Mesendoderm (in vitro differentiated cells): ENCODE data around the gene STX12.

Source experiments
- DNase-seq: peaks from one replicate; pipeline ENCODE4 v3.0.0; 2013
- H2AK5ac ChIP-seq: 2 replicates; pipeline ENCODE4 v1.6.1; 2013; ENCODE audit warnings: low read length, inconsistent platforms
- H2BK120ac ChIP-seq: 2 replicates; pipeline ENCODE4 v1.6.1; 2013; ENCODE audit warnings: low read depth, mild to moderate bottlenecking, low read length, moderate library complexity, mixed read lengths
- H2BK15ac ChIP-seq: replicated peaks from 2 replicates; pipeline ENCODE4 v1.6.1; 2013; ENCODE audit warnings: low read depth, mild to moderate bottlenecking, moderate library complexity
- H2BK5ac ChIP-seq: 2 replicates; pipeline ENCODE4 v1.6.1; 2013; ENCODE audit warnings: low read length, inconsistent platforms
- H3K18ac ChIP-seq: 2 replicates; pipeline ENCODE4 v1.6.1; 2013; ENCODE audit warnings: mild to moderate bottlenecking, low read length, mixed read lengths
- H3K23ac ChIP-seq: one replicate; pipeline ENCODE4 v1.6.1; 2013; ENCODE audit warnings: low read length
- H3K27ac ChIP-seq: 2 replicates; pipeline ENCODE4 v1.5.1; 2013; ENCODE audit warnings: low read depth, mild to moderate bottlenecking, inconsistent platforms, low read length, moderate library complexity
- H3K27me3 ChIP-seq: 2 replicates; pipeline ENCODE4 v1.6.1; 2013; ENCODE audit warnings: low read length, control low read depth, mild to moderate bottlenecking, inconsistent platforms; ENCODE audit not compliant: insufficient read depth, poor library complexity
- H3K36me3 ChIP-seq: 2 replicates; pipeline ENCODE4 v1.6.1; 2013; ENCODE audit warnings: low read length, inconsistent platforms; ENCODE audit not compliant: control insufficient read depth, insufficient read depth
- H3K4ac ChIP-seq: one replicate; pipeline ENCODE4 v1.6.1; 2013; ENCODE audit warnings: low read depth, mild to moderate bottlenecking, low read length, moderate library complexity
- H3K4me1 ChIP-seq: 2 replicates; pipeline ENCODE4 v1.6.1; 2013; ENCODE audit warnings: low read depth, low read length, inconsistent platforms; ENCODE audit not compliant: control insufficient read depth
- H3K4me2 ChIP-seq: 2 replicates; pipeline ENCODE4 v1.6.1; 2013; ENCODE audit warnings: low read length
- H3K4me3 ChIP-seq: 2 replicates; pipeline ENCODE4 v1.5.1; 2013; ENCODE audit warnings: mild to moderate bottlenecking, low read length
- H3K56ac ChIP-seq: one replicate; pipeline ENCODE4 v1.6.1; 2013; ENCODE audit warnings: low read length
- H3K79me1 ChIP-seq: 2 replicates; pipeline ENCODE4 v1.6.1; 2013; ENCODE audit warnings: low read length, inconsistent platforms
- H3K79me2 ChIP-seq: 2 replicates; pipeline ENCODE4 v1.6.1; 2013; ENCODE audit warnings: mild to moderate bottlenecking, low read length; ENCODE audit not compliant: control insufficient read depth, insufficient read depth
- H3K9ac ChIP-seq: 2 replicates; pipeline ENCODE4 v1.6.1; 2013; ENCODE audit warnings: low read length, inconsistent platforms
- H4K5ac ChIP-seq: one replicate; pipeline ENCODE4 v1.6.1; 2013; ENCODE audit warnings: low read length
- H4K8ac ChIP-seq: one replicate; pipeline ENCODE4 v1.6.1; 2013; ENCODE audit warnings: low read depth, mild to moderate bottlenecking, control low read depth, low read length, moderate library complexity
- WGBS: extraction: QIAGEN DNeasy Blood & Tissue Kit; methylation state at CpG from one replicate; pipeline ENCODE4 v1.1.7; 2013; ENCODE audit warnings: low lambda C conversion rate, missing lambda C conversion rate; ENCODE audit not compliant: insufficient coverage; ENCODE audit errors: extremely low coverage; 5-methylcytosine and 5-hydroxymethylcytosine counted together

STX12 gene

GRCh38 chr1:27862004-27862403 lies 89.0 kb downstream of the STX12 start:
- no peaks in the 10 kb centered on the region for H3K79me1 ChIP-seq
- H3K36me3 ChIP-seq: no peaks in the 10 kb centered on the region
- no peak overlapping the region for H3K4ac ChIP-seq
- WGBS: no CpG with 5 or more reads among the region's 3 CpGs
- no peak overlapping the region for H2AK5ac ChIP-seq
- H3K56ac ChIP-seq: no peak overlapping the region
- DNase-seq: no peak
- no peak overlapping the region for H3K4me2 ChIP-seq
- no peak overlapping the region for H2BK120ac ChIP-seq
- H3K23ac ChIP-seq: no peak overlapping the region
- H4K5ac ChIP-seq: no peak overlapping the region
- H3K9ac ChIP-seq: no peak overlapping the region
- no peaks in the 10 kb centered on the region for H3K79me2 ChIP-seq
- no peak overlapping the region for H3K4me3 ChIP-seq
- H3K4me1 ChIP-seq: peaks cover 2% of the 10 kb centered on the region
- H4K8ac ChIP-seq: no peak overlapping the region
- H2BK5ac ChIP-seq: no peak overlapping the region
- no peak overlapping the region for H2BK15ac ChIP-seq
- no peak overlapping the region for H3K18ac ChIP-seq
- no peak overlapping the region for H3K27ac ChIP-seq
- no peaks in the 10 kb centered on the region for H3K27me3 ChIP-seq

DNA sequence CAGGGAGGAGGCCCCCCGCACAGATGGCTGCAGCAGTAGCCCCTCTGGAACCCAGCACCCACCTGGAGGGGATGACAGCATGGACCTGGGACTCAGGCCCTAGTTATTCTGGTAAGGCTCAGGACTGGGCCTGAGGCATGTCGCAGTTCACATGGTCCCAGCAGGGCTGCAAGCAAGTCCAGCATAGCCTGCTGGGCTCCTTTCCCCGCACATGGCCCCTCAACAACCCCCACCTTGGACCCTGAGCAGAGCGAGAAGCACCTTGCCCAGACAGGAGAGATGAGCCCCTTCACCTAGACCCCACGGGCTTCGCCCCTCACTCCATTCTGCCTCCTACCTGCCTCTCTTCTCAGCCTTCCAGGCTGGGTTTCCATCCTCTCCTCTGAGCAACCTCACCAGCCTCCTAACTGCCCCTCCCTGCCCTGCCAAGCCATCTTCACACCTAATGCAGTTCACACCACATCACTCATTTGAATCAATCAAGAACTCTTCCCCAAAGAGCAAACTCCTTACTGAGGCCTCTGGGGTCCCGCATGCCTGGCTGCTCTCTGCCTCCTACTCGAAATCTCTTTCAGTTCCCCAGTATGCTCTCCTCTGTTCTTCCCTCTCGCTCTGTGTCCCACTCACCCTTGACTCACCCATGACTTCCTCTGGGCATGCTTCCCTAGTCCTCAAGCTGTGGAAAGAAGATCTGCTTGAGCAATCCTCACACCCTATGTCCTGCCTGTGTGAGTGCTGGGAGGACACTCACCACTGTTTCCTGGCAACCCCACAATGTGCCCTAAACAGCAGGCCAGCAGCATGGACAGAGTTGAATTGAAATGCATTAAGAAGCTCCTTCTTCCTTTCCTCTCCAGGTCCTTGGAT lies 89.9 kb downstream of the STX12 start:
- no CpG with 5 or more reads among the region's 9 CpGs for WGBS
- peak overlapping the region; percentile 34 for H3K56ac ChIP-seq
- no peak overlapping the region for H3K4me3 ChIP-seq

GRCh38 chr1:27863538-27863915 lies 90.5 kb downstream of the STX12 start:
- no peak for DNase-seq
- H3K23ac ChIP-seq: no peak overlapping the region
- no peak overlapping the region for H3K18ac ChIP-seq
- no peaks in the 10 kb centered on the region for H3K27me3 ChIP-seq
- H2BK15ac ChIP-seq: no peak overlapping the region
- H4K8ac ChIP-seq: no peak overlapping the region
- no peak overlapping the region for H3K4me2 ChIP-seq
- no peaks in the 10 kb centered on the region for H3K79me1 ChIP-seq
- H3K4me3 ChIP-seq: no peak overlapping the region
- no peak overlapping the region for H2AK5ac ChIP-seq
- H2BK120ac ChIP-seq: no peak overlapping the region
- peaks cover 2% of the 10 kb centered on the region for H3K4me1 ChIP-seq
- H3K36me3 ChIP-seq: no peaks in the 10 kb centered on the region
- H4K5ac ChIP-seq: no peak overlapping the region
- WGBS: no CpG with 5 or more reads among the region's 1 CpG
- H3K79me2 ChIP-seq: no peaks in the 10 kb centered on the region
- H3K27ac ChIP-seq: no peak overlapping the region
- no peak overlapping the region for H3K9ac ChIP-seq
- H3K56ac ChIP-seq: no peak overlapping the region
- H3K4ac ChIP-seq: no peak overlapping the region
- no peak overlapping the region for H2BK5ac ChIP-seq

More for the DNA sequence above, 89.9 kb downstream of the STX12 start:
- Histone ChIP-seq H3K9ac (no peak overlapping the region), H3K4ac (no peak overlapping the region), H3K18ac (no peak overlapping the region), H2AK5ac (no peak overlapping the region), H4K8ac (no peak overlapping the region), H3K79me1 (no peaks in the 10 kb centered on the region), H3K79me2 (no peaks in the 10 kb centered on the region), H3K4me2 (no peak overlapping the region), H3K36me3 (no peaks in the 10 kb centered on the region), H3K23ac (peak overlapping the region; percentile 57), H2BK120ac (no peak overlapping the region), H3K4me1 (peaks cover 2% of the 10 kb centered on the region), H2BK5ac (no peak overlapping the region), H2BK15ac (no peak overlapping the region), H3K27me3 (no peaks in the 10 kb centered on the region), H3K27ac (no peak overlapping the region), H4K5ac (no peak overlapping the region)
- peak; percentile 83 for DNase-seq

DNA sequence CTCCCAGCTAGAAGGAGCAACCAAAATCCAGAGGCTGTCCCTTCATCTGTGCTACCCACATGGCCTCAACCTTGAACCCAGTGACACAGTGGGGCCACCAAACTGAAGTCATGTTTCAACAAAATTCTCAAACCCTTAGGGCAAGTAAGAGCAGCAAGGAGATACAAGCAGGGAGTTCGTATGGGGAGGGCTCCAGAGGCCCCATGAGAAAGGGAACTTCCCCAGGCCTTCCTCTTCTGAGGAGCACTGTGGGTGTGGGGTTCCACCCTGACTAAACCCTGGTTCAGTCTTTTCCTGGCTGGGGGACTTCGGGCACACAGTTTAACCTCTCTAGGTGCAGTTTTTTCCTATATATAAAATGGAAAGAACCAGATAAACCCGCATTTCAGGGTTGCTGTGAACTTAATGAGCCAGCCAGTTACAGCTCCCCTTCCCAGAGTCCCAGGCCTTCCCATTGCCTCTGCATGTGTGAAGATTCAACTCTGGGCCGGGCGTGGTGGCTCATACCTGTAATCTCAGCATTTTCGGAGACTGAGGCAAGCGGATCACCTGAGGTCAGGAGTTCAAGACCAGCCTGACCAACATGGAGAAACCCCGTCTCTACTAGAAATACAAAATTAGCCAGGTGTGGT lies 91.4 kb downstream of the STX12 start:
- DNase-seq: no peak
- Histone ChIP-seq H3K18ac (no peak overlapping the region), H3K79me2 (no peaks in the 10 kb centered on the region), H2BK120ac (no peak overlapping the region), H3K23ac (no peak overlapping the region), H3K4me1 (peaks cover 2% of the 10 kb centered on the region), H3K9ac (no peak overlapping the region), H4K8ac (no peak overlapping the region), H3K27me3 (no peaks in the 10 kb centered on the region), H4K5ac (no peak overlapping the region), H2BK15ac (no peak overlapping the region), H2AK5ac (no peak overlapping the region), H3K4me2 (no peak overlapping the region), H3K56ac (no peak overlapping the region), H3K79me1 (no peaks in the 10 kb centered on the region), H3K36me3 (no peaks in the 10 kb centered on the region), H2BK5ac (no peak overlapping the region), H3K4me3 (no peak overlapping the region), H3K4ac (no peak overlapping the region), H3K27ac (no peak overlapping the region)
- WGBS: no CpG with 5 or more reads among the region's 8 CpGs

DNA sequence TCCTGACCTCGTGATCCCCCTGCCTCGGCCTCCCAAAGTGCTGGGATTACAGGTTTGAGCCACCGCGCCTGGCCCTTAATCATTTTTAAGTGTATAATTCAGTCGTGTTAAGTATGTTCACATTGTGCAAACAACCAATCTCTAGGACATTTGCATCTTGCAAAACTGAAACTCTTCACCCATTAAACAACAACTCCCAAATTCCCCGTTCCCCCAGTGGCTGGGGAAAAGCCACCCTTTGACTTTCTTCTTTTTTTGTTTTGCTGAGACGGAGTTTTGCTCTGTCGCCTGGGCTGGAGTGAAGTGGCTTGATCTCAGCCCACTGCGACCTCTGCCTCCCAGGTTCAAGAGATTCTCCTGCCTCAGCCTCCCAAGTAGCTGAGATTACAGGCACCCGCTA lies 92.8 kb downstream of the STX12 start:
- no peak overlapping the region for H3K4me2 ChIP-seq
- WGBS: no CpG with 5 or more reads among the region's 10 CpGs

More for the DNA sequence above, 92.8 kb downstream of the STX12 start:
- Histone ChIP-seq H3K56ac (no peak overlapping the region), H4K5ac (no peak overlapping the region), H3K79me1 (no peaks in the 10 kb centered on the region), H3K36me3 (no peaks in the 10 kb centered on the region), H3K4me3 (no peak overlapping the region), H3K18ac (no peak overlapping the region), H2AK5ac (no peak overlapping the region), H2BK120ac (no peak overlapping the region), H3K27ac (no peak overlapping the region), H2BK5ac (no peak overlapping the region), H3K79me2 (no peaks in the 10 kb centered on the region), H3K23ac (no peak overlapping the region), H4K8ac (no peak overlapping the region), H3K9ac (no peak overlapping the region), H3K4me1 (peaks cover 2% of the 10 kb centered on the region), H2BK15ac (no peak overlapping the region), H3K4ac (no peak overlapping the region), H3K27me3 (no peaks in the 10 kb centered on the region)
- no peak for DNase-seq
